ENCODE measurements around the gene XRCC4. TPM values are rescaled to one million over a fixed set of nuclear protein-coding genes. Genes with fewer than 3 reads are reported as not detected.

The XRCC4 gene
- polyA plus RNA-seq, 1 of the 3 experiments (the other 2 are of a cell fraction): 1.8 TPM

GRCh38 chr5:83104021-83104420, 26.7 kb downstream of the XRCC4 start:
- no peak overlapping the region for H2AFZ ChIP-seq (ENCODE audit: low read depth)
- TF ChIP-seq EP300 (IDR thresholded peaks at IDR 0.05; ENCODE audit: borderline replicate concordance in 1 of 2, low read depth in 1 of 2, low read length in 1 of 2) (no peak), POLR2AphosphoS5 (IDR thresholded peaks at IDR 0.05; ENCODE audit: low read depth, low read length) (no peak), USF2 (IDR thresholded peaks at IDR 0.05; ENCODE audit: borderline replicate concordance, low read depth, low read length) (no peak), NRF1 (IDR thresholded peaks at IDR 0.05; ENCODE audit: low read depth, low read length) (no peak)
- no peak overlapping the region for H3K27ac ChIP-seq (ENCODE audit: low read depth in 2 of 2, low read length in 1 of 2)
- H3K36me3 ChIP-seq (replicated peaks in 1 of 2; ENCODE audit: control insufficient read depth in 1 of 2, insufficient read depth in 2 of 2, low read length in 1 of 2): peaks cover 0 to 9% of the 10 kb centered on the region in 2 experiments
- ChIA-PET POLR2A (no interaction called here), CTCF (no interaction called here)
- H3F3A ChIP-seq (replicated peaks; ENCODE audit: insufficient read depth): peaks cover 3% of the 10 kb centered on the region
- peaks cover 0 to under 1% of the 10 kb centered on the region in 2 experiments; a peak in 3 of 4 replicates for H3K4me1 ChIP-seq (ENCODE audit: control insufficient read depth in 1 of 2, insufficient read depth in 2 of 2, low read depth in 1 of 2, low read length in 1 of 2)
- no peak overlapping the region for H3K4me3 ChIP-seq (ENCODE audit: low read depth in 2 of 2, low read length in 1 of 2)
- H3K9ac ChIP-seq: no peak overlapping the region
- H3K4me2 ChIP-seq: no peak overlapping the region
- no peaks in the 10 kb centered on the region for H3K9me2 ChIP-seq
- peaks cover 24% of the 10 kb centered on the region for H3K79me2 ChIP-seq (ENCODE audit: insufficient read depth)
- no peaks in the 10 kb centered on the region for H3K27me3 ChIP-seq (ENCODE audit: insufficient read depth)
- H4K20me1 ChIP-seq (ENCODE audit: insufficient read depth): no peaks in the 10 kb centered on the region
- H3K9me3 ChIP-seq: no peaks in the 10 kb centered on the region
- DNase-seq: no peak

GRCh38 chr5:83107692-83108420, 30.5 kb downstream of the XRCC4 start:
- Histone ChIP-seq H3K9me2 (no peaks in the 10 kb centered on the region), H3K27me3 (ENCODE audit: insufficient read depth) (no peaks in the 10 kb centered on the region), H3K4me3 (ENCODE audit: low read depth in 2 of 2, low read length in 1 of 2) (no peak overlapping the region), H3F3A (replicated peaks; ENCODE audit: insufficient read depth) (peaks cover 6% of the 10 kb centered on the region), H3K9me3 (no peaks in the 10 kb centered on the region), H3K9ac (no peak overlapping the region), H3K4me1 (ENCODE audit: control insufficient read depth in 1 of 2, insufficient read depth in 2 of 2, low read depth in 1 of 2, low read length in 1 of 2) (no peaks in the 10 kb centered on the region), H3K36me3 (replicated peaks in 1 of 2; ENCODE audit: control insufficient read depth in 1 of 2, insufficient read depth in 2 of 2, low read length in 1 of 2) (peaks cover 3 to 20% of the 10 kb centered on the region in 2 experiments), H3K79me2 (ENCODE audit: insufficient read depth) (no peaks in the 10 kb centered on the region), H4K20me1 (ENCODE audit: insufficient read depth) (no peaks in the 10 kb centered on the region), H2AFZ (ENCODE audit: low read depth) (no peak overlapping the region), H3K4me2 (no peak overlapping the region), H3K27ac (ENCODE audit: low read depth in 2 of 2, low read length in 1 of 2) (no peak overlapping the region)
- ChIA-PET POLR2A (no interaction called here), CTCF (no interaction called here)
- no peak for TF ChIP-seq FOXJ3 (CRISPR knock-in tag; IDR thresholded peaks at IDR 0.05)
- TF ChIP-seq MXI1 (IDR thresholded peaks at IDR 0.05; ENCODE audit: low read depth, low read length): no peak
- no peak for TF ChIP-seq GATA2 (CRISPR knock-in tag; IDR thresholded peaks at IDR 0.05)
- TF ChIP-seq YY1 (IDR thresholded peaks at IDR 0.05; ENCODE audit: low read depth): no peak
- no peak for TF ChIP-seq FOXM1 (IDR thresholded peaks at IDR 0.05; ENCODE audit: low read depth)
- no peak for TF ChIP-seq SIN3A (IDR thresholded peaks at IDR 0.05; ENCODE audit: borderline replicate concordance, low read depth, low read length)
- no peak for TF ChIP-seq MEF2A (IDR thresholded peaks at IDR 0.05; ENCODE audit: borderline replicate concordance, low read depth)
- no peak for TF ChIP-seq SMC3 (IDR thresholded peaks at IDR 0.05; ENCODE audit: low read depth, low read length)
- WGBS (ENCODE audit: low lambda C conversion rate): 93% methylated on average over 3 of the region's 3 CpGs
- DNase-seq: no peak
